ENCODE measurements around the gene C6orf120. TPM values are rescaled to one million over a fixed set of nuclear protein-coding genes. Genes with fewer than 3 reads are reported as not detected.

Gene C6orf120
- polyA plus RNA-seq, 1 donor (not counting 4 experiments of a cell fraction or from before 2014, with no cell fraction given), result 18.1 TPM

GRCh38 chr6:169661391-169661756 lies 40.6 kb upstream of the C6orf120 start:
- Histone ChIP-seq H3K9me1 (ENCODE audit: control insufficient read depth, extremely low read depth, insufficient read depth, low read length) (no peaks in the 10 kb centered on the region), H3K4me2 (ENCODE audit: control insufficient read depth, extremely low read depth, insufficient read depth, low read depth, low read length) (no peak overlapping the region), H3K36me3 (ENCODE audit: control insufficient read depth in 2 of 2, extremely low read depth in 1 of 2, insufficient read depth in 2 of 2, low read length in 2 of 2) (peaks cover 22 to 23% of the 10 kb centered on the region in 2 experiments), H3K79me2 (ENCODE audit: control insufficient read depth, insufficient read depth, low read length) (no peaks in the 10 kb centered on the region), H2AFZ (ENCODE audit: control insufficient read depth, low read length) (no peak overlapping the region), H4K20me1 (ENCODE audit: control insufficient read depth, extremely low read depth, insufficient read depth, low read length) (no peaks in the 10 kb centered on the region), H3K9me3 (ENCODE audit: control insufficient read depth, low read depth, low read length) (no peaks in the 10 kb centered on the region), H3K4me3 (ENCODE audit: control insufficient read depth in 2 of 3, extremely low read depth in 1 of 3, insufficient read depth in 2 of 3, low read depth in 1 of 3, low read length in 3 of 3) (no peak overlapping the region), H3K27me3 (ENCODE audit: control insufficient read depth, extremely low read depth, insufficient read depth, low read length) (no peaks in the 10 kb centered on the region), H3K9ac (ENCODE audit: control insufficient read depth, extremely low read depth, insufficient read depth, low read length) (no peak overlapping the region), H3K27ac (ENCODE audit: control insufficient read depth, insufficient read depth, low read length) (no peak overlapping the region), H3K4me1 (ENCODE audit: control insufficient read depth, extremely low read depth, insufficient read depth, low read length) (no peaks in the 10 kb centered on the region)
- dilution Hi-C loops (cut with MboI; ENCODE audit: extremely low pct_ligation_motif_present, low sequenced_read_pairs), result no loop called here
- no peak for TF ChIP-seq CTCF (optimal IDR thresholded peaks at IDR 0.05 in 1 of 3, IDR thresholded peaks at IDR 0.05 in 1 of 3, conservative IDR thresholded peaks at IDR 0.05 in 1 of 3; ENCODE audit: extremely low read depth in 1 of 3, insufficient read depth in 2 of 3, low read length in 3 of 3)
- no peak for TF ChIP-seq EZH2 (IDR thresholded peaks at IDR 0.05; ENCODE audit: low read length)
- DNase-seq (ENCODE audit: low read depth, low spot score), result no peak
- FAIRE-seq, result no peak

GRCh38 chr6:169663468-169663867 lies 38.5 kb upstream of the C6orf120 start:
- dilution Hi-C loops (cut with MboI; ENCODE audit: extremely low pct_ligation_motif_present, low sequenced_read_pairs), result no loop called here
- Histone ChIP-seq H3K9ac (ENCODE audit: control insufficient read depth, extremely low read depth, insufficient read depth, low read length) (no peak overlapping the region), H3K4me1 (ENCODE audit: control insufficient read depth, extremely low read depth, insufficient read depth, low read length) (no peaks in the 10 kb centered on the region), H4K20me1 (ENCODE audit: control insufficient read depth, extremely low read depth, insufficient read depth, low read length) (no peaks in the 10 kb centered on the region), H3K4me3 (ENCODE audit: control insufficient read depth in 2 of 3, extremely low read depth in 1 of 3, insufficient read depth in 2 of 3, low read depth in 1 of 3, low read length in 3 of 3) (no peak overlapping the region), H3K36me3 (ENCODE audit: control insufficient read depth in 2 of 2, extremely low read depth in 1 of 2, insufficient read depth in 2 of 2, low read length in 2 of 2) (peaks cover 17 to 18% of the 10 kb centered on the region in 2 experiments), H3K27ac (ENCODE audit: control insufficient read depth, insufficient read depth, low read length) (no peak overlapping the region), H3K79me2 (ENCODE audit: control insufficient read depth, insufficient read depth, low read length) (no peaks in the 10 kb centered on the region), H2AFZ (ENCODE audit: control insufficient read depth, low read length) (no peak overlapping the region), H3K27me3 (ENCODE audit: control insufficient read depth, extremely low read depth, insufficient read depth, low read length) (no peaks in the 10 kb centered on the region), H3K9me1 (ENCODE audit: control insufficient read depth, extremely low read depth, insufficient read depth, low read length) (no peaks in the 10 kb centered on the region), H3K9me3 (ENCODE audit: control insufficient read depth, low read depth, low read length) (no peaks in the 10 kb centered on the region), H3K4me2 (ENCODE audit: control insufficient read depth, extremely low read depth, insufficient read depth, low read depth, low read length) (no peak overlapping the region)
- DNase-seq (ENCODE audit: low read depth, low spot score), result no peak
- FAIRE-seq, result no peak
- TF ChIP-seq CTCF (optimal IDR thresholded peaks at IDR 0.05 in 1 of 3, IDR thresholded peaks at IDR 0.05 in 1 of 3, conservative IDR thresholded peaks at IDR 0.05 in 1 of 3; ENCODE audit: extremely low read depth in 1 of 3, insufficient read depth in 2 of 3, low read length in 3 of 3) (no peak), EZH2 (IDR thresholded peaks at IDR 0.05; ENCODE audit: low read length) (no peak)
